Omental fat pad (tissue), 4 donors: ENCODE results near the gene SNX14. TPM values are rescaled to one million over a fixed set of nuclear protein-coding genes. Genes with fewer than 3 reads are reported as not detected.

ENCODE experiments used
- ATAC-seq: fragments of 150-250 bp; one replicate; pipeline ENCODE4 v1.9.1; 2016; ENCODE audit warnings: mild to moderate bottlenecking, moderate library complexity; ENCODE audit not compliant: low FRiP score
- DNase-seq: peaks from one replicate; pipeline ENCODE4 v3.0.0-alpha.2; 2019; ENCODE audit warnings: low spot score
- total RNA-seq, 4 donors: library from RNA; depleted of rRNA; stranded (reverse); fragments of >200 nt; gene quantifications; one replicate each; pipeline ENCODE4 v1.1.0, GENCODE V29; 2016
- TF ChIP-seq, protein P1 (sequence below), 3 donors: fragments of 450-650 bp; IDR thresholded peaks; one replicate each; pipeline ENCODE4 v1.5.1; 2016 to 2017; ENCODE audit warnings: antibody characterized with exemption in 3 of 3, mild to moderate bottlenecking in 3 of 3, moderate library complexity in 2 of 3

SNX14 gene
- total RNA-seq, 4 donors from 2014 or later, result 62.8 to 97.6 (median 85.9) TPM

DNA sequence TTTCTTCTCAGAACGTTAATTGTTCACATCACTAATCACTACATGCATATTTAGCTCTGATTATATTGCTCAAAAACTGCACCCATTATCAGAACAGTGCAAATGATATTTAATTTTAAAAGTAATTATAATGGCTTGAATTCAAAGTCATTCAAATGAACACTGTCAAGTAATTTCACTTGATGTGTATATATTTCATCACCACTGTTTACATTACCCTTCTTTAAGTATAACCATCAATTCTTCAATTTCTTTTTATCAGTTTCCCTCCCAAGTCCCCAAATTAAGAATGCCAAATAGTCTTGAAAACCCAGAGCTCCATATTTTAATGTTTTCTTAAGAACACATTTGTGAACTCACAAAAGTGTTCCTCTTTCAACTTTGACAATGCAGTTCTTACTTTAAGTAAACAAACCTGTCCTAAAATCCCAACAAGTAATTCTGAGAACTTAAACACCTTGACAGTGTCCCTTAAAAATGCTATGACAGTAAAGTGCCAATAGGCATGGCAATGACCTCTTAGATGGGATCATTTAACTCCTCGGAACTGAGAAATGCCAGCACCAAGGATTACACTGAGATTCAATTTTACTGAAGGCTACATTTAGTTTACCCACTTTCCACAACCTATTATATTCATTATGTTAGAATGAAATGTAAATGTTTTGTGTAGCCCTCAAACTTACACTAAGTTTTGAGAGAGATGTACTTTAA is 16.7 kb upstream of the SNX14 start:
- TF ChIP-seq, protein P1, sequence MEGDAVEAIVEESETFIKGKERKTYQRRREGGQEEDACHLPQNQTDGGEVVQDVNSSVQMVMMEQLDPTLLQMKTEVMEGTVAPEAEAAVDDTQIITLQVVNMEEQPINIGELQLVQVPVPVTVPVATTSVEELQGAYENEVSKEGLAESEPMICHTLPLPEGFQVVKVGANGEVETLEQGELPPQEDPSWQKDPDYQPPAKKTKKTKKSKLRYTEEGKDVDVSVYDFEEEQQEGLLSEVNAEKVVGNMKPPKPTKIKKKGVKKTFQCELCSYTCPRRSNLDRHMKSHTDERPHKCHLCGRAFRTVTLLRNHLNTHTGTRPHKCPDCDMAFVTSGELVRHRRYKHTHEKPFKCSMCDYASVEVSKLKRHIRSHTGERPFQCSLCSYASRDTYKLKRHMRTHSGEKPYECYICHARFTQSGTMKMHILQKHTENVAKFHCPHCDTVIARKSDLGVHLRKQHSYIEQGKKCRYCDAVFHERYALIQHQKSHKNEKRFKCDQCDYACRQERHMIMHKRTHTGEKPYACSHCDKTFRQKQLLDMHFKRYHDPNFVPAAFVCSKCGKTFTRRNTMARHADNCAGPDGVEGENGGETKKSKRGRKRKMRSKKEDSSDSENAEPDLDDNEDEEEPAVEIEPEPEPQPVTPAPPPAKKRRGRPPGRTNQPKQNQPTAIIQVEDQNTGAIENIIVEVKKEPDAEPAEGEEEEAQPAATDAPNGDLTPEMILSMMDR (IDR thresholded peaks at IDR 0.05), result no peak
- ATAC-seq, result no peak
- DNase-seq, result no peak

DNA sequence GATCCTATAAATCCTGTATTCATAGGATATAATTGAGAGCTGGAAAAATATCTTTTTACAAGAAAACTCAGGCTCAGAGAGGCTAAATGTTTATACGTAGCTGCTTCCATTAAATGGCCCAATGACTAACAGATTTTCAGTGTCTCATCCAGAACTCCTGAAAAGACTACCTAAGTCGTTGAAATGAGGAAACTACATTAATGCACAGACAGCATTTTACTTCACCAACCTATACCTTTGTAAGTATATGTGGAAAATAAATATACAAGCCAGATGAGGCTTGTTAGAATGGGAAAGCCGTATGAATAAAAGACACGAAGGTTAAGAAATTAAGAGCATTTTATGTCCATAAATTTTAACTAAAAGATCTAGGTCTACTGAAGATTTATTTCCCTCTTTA is 8.4 kb upstream of the SNX14 start:
- TF ChIP-seq, protein P1 (IDR thresholded peaks at IDR 0.05), result no peak
- DNase-seq (no peak), ATAC-seq (no peak)

DNA sequence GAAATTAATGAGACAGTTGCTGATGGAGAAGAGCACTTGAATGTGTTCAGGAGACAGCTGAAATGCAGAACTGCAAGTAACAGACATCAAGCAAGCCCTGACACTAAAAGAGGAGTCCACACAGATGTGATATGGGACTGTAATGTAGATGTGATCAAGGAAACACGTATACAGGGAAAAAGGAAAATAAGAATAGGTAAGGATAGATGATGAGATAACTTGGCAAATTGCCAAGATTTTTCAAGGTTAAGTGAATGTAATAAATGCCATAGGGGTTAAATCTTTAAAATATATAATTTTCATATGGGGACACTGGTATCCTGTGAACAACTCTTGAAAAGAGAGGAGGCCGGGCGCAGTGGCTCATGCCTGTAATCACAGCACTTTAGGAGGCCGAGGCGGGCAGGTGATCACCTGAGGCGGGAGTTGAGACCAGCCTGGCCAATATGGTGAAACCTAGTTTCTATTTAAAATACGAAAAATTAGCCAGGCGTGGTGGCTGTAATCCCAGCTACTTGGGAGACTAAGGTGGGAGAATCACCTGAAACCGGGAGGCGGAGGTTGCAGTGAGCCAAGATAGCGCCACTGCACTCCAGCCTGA is 7.2 kb upstream of the SNX14 start:
- ATAC-seq (no peak), DNase-seq (no peak)
- TF ChIP-seq, protein P1 (IDR thresholded peaks at IDR 0.05), result no peak

DNA sequence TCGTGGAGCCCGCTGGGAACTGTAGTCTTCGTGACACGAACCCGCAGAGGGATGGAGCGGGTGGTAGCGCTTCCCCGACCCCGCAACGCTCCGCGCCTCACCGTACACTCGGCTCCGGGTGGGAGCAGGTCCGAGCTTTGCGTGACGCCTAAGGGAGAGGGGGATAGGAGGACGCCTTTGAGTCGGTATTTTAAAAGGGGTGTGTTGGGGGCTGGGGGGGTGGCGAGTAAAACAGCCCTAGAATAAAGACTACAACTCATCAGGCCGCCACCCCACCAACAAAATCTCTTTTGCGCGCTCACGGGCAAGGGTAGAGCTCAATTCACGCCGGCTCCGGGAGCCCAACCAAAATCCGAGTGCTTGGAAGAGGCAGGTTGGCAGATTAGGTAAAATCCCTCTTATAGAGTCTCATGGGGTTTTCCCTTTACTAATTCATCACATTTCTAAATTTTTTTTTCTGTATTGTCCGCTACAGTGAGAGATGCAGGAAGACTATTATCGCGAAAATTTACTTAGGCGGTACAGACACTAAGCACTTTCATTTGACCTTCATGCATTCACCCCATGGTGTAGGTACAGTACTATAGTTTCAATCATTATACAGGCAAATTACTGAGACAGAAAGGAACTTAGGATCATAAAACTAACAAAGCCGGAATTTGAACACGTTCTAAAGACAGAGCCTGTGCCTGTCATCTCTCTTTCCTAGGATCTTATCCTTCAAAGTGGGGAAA is 706 bp upstream of the SNX14 start:
- DNase-seq, result no peak
- peak; percentile 26 for ATAC-seq
- TF ChIP-seq, protein P1 (IDR thresholded peaks at IDR 0.05), result no peak

DNA sequence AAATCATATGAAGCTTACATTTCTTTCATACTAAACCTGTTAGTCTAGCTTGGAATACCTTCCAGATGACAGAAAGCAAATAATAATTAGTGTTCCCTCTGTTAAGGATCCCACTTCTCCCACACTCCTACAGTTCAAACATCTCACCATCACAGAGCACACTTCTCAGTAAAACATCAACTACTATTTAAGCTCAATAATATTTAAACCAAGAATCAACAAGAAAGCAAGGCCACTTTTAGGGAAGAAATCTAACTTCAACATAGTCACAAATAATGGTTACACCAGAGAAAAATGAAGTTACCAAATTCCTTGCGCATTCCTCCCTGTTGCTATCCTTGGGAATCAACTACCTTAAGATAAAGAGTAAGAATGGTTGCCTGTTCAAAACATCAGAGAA is 1.6 kb downstream of the SNX14 start:
- DNase-seq, result no peak
- TF ChIP-seq, protein P1 (IDR thresholded peaks at IDR 0.05), result no peak
- ATAC-seq, result no peak

DNA sequence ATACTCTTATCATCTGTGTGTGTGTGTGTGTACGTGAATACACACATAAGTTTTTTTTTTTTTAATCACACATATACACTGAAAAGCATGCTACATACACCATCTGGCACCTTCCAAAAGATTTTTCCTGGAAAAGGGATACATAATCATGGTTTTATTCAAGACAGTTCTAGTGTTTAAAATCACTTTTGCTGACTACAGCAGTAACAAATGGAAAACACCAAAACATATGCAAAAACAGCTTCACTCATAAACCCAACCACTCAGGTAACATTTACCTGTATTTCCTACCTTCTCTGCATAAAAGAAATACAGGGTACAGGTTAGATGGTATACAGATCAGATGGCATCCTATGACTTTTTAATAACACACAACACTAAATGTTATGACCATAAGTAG is 2.5 kb downstream of the SNX14 start:
- TF ChIP-seq, protein P1 (IDR thresholded peaks at IDR 0.05), result no peak
- DNase-seq (no peak), ATAC-seq (no peak)
